Measurements from ENCODE around the gene CCDC174.
A peak's percentile ranks its signal among the peaks of the same experiment; 100 is the strongest.
"Not testable (repeated sequence)": the region's sequence is repeated elsewhere in the genome, so short reads cannot be mapped to it uniquely, and the experiment has no call there.

The CCDC174 gene

GRCh38 chr3:14651440-14652251 is at the start of gene CCDC174:
CCDC174 (plus strand) TSS chr3:14651762; CDS start chr3:14651837, 75 bp downstream.
- peak; percentile 98 to 99 for DNase-seq

- DNase-seq, result peak in 1 of 2 experiments; percentile 16
Observed at GRCh38 chr3:14602006-14602803, 49.4 kb upstream of the CCDC174 start.

GRCh38 chr3:14602804-14603644 is 48.5 kb upstream of the CCDC174 start:
- DNase-seq, result no peak

DNA sequence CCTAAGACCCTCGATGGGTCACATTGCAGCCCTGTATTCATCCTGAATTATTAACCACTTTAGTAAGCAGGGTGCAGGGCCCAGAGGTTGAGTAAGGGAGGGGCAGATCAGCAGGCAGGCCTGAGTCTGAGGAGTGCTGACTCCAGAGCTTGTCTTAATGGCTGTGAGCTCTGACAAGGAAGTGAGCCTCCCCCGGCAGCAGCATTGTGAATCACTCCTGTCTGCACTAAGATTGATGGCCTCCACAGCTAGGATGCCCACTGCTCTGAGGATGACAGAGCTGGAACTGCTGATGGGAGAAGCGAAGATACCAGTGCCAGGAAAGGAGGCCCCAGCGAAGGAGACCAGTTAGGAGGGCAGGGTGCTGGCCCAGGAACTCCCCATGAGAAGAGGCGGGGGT is 46.5 kb upstream of the CCDC174 start:
- DNase-seq, result no peak

- DNase-seq, result no peak
Observed at GRCh38 chr3:14605744-14606143, 45.8 kb upstream of the CCDC174 start.

GRCh38 chr3:14606669-14607339 is 44.8 kb upstream of the CCDC174 start:
- no peak for DNase-seq

- DNase-seq, result no peak
Observed at GRCh38 chr3:14608298-14608697, 43.3 kb upstream of the CCDC174 start.

DNA sequence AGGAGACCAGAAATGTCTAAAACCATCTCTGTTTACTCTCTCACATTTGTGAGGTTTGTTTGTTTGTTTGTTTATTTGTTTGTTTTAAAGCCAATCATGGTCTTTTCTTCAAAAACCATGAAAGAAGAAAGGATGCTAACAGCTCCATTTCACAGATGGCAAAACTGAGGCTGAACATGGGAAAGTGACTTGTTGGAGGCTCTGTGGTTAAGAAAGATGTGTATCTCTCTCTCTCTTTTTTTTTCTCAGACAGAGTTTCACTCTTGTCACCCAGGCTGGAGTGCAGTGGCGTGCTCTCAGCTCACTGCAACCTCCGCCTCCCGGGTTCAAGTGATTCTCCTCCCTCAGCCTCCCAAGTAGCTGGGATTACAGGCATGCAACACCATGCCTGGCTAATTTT is 42.5 kb upstream of the CCDC174 start:
- DNase-seq, result not testable (repeated sequence)

- DNase-seq, result no peak
Observed at GRCh38 chr3:14609506-14609905, 42.1 kb upstream of the CCDC174 start.

DNA sequence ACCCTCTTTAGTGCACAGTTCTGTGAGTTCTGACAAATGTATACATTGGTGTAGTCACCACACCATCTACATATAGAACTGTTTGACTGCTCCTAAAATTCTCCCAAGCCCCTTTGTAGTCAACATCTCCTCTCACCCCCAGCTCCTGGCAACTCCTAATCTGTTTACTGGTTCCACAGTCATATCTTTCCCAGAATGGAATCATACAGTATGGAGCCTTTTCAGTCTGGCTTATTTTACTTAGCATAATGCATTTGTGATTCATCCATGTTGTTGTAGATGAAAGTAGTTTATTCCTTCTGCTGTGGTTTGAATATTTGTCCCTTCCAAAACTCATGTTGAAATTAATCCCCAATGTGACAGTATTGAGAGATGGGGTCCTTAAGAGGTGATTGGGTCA is 41.6 kb upstream of the CCDC174 start:
- DNase-seq, result no peak

GRCh38 chr3:14614189-14614588 is 37.4 kb upstream of the CCDC174 start:
- no peak for DNase-seq

GRCh38 chr3:14614862-14615261 is 36.7 kb upstream of the CCDC174 start:
- no peak for DNase-seq

DNA sequence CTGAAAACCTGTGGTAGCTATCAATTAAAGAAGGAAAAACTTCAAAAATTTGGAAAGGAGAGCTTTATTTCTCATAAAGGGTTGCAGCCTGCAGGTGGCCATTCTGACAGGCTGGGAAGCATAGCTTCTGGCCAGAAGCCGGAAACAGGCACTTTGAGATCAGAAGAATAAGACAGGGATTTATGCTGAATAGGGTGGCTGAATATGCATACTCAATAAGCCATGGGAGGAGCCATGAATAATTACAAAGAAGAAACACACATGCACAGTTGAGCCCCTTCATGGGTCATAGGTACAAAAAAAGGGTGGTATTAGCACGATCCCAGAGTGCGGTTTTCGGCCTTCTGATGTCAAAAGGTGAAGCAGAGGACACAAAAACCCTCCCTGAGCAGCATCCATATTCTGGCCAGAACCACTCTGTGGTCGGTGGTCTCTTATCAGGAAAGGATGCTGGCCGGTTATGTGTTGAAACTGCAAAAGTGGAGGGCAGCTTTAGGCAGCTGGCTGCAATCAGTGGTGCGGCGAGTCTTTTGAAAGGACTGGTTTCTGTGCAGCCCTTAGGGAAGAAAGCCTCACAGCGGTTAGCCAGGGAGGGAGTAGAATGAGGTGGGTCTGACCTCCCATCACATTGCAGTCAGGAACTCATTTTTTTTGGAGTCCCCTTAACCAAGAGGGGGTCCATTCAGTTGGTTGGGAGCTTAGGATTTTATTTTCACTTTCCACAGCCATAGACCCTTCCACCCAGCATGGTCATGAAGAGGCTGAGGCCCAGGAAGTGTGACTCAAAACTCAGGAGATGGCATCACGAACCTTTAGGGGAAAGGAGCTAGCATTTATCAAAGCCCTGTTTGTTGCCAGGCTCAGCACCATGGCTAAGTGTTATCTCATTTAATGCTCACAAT is 34.7 kb upstream of the CCDC174 start:
- DNase-seq, result no peak

- no peak for DNase-seq
Observed at GRCh38 chr3:14617508-14618023, 34.0 kb upstream of the CCDC174 start.

DNA sequence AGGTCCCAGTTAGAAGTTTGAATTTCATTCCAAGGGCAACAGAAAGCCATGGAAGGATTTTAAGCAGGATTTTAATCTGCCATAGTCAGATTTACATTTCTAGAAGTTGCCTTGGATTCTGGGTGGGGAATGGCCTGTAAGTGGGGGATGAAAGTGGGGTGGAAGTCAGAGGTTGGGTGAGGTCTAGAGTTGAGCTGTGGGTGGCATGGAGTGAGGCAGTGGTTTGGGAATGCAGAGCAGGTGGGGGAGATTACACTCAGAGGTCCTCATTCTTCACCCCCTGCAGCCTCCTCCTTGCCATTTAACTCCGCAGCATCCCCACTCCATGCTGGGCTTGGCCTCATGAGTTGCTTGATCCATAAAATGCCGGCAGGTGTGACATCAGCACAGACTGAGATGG is 32.0 kb upstream of the CCDC174 start:
- DNase-seq, result no peak

GRCh38 chr3:14620512-14620911 is 31.1 kb upstream of the CCDC174 start:
- no peak for DNase-seq

GRCh38 chr3:14621093-14621492 is 30.5 kb upstream of the CCDC174 start:
- no peak for DNase-seq

DNA sequence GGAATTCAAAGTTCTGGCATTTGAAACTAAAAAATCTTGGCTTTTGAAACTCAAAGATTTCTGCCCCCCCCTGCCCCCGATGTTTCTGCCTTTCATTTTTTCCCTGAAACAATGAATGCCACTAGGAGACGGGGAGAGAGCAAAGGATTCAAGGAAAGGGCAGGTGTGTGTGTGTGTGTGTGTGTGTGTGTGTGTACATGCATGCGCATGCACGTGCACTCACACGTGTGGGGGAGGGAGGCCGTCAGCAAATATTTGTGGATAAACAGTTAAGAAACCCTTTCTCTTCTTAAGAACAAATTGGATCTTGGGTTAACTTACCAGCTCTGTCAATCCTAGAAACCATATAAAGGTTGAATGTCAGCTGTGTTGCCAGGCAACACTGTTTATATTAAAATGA is 29.2 kb upstream of the CCDC174 start:
- DNase-seq, result no peak

- DNase-seq, result no peak
Observed at GRCh38 chr3:14623569-14624051, 28.0 kb upstream of the CCDC174 start.

GRCh38 chr3:14624498-14624897 is 27.1 kb upstream of the CCDC174 start:
- DNase-seq, result no peak

GRCh38 chr3:14625443-14625842 is 26.1 kb upstream of the CCDC174 start:
- DNase-seq, result no peak
